Nephron progenitor cell (in vitro differentiated cells): ENCODE data around the gene XRN1.
"Not testable (repeated sequence)": the region's sequence is repeated elsewhere in the genome, so short reads cannot be mapped to it uniquely, and the experiment has no call there.

Experiments used
- DNase-seq: peaks from one replicate; pipeline ENCODE4 v3.0.0; 2021
- H3K27ac Mint-ChIP-seq: 2 replicates; pipeline ENCODE4 v1.8.0; 2021; ENCODE audit warnings: mild to moderate bottlenecking, moderate library complexity, mixed read lengths
- H3K27me3 Mint-ChIP-seq: 2 replicates; pipeline ENCODE4 v1.8.0; 2021; ENCODE audit warnings: mild to moderate bottlenecking, low read depth, mixed read lengths; ENCODE audit not compliant: poor library complexity
- H3K36me3 Mint-ChIP-seq: 2 replicates; pipeline ENCODE4 v1.8.0; 2021; ENCODE audit warnings: low read depth, mixed read lengths
- H3K4me1 Mint-ChIP-seq: 2 replicates; pipeline ENCODE4 v1.8.0; 2021; ENCODE audit warnings: mixed read lengths
- H3K4me3 Mint-ChIP-seq: 2 replicates; pipeline ENCODE4 v1.8.0; 2021; ENCODE audit warnings: mild to moderate bottlenecking, moderate library complexity, mixed read lengths
- H3K9me3 Mint-ChIP-seq: 2 replicates; pipeline ENCODE4 v1.8.0; 2021; ENCODE audit warnings: mild to moderate bottlenecking, moderate library complexity, mixed read lengths
- CTCF ChIP-seq: fragments of 200-600 bp; sonication (generic); IDR thresholded peaks from 2 replicates; pipeline ENCODE4 v1.5.0; 2021; ENCODE audit warnings: antibody characterized with exemption

Gene XRN1

DNA sequence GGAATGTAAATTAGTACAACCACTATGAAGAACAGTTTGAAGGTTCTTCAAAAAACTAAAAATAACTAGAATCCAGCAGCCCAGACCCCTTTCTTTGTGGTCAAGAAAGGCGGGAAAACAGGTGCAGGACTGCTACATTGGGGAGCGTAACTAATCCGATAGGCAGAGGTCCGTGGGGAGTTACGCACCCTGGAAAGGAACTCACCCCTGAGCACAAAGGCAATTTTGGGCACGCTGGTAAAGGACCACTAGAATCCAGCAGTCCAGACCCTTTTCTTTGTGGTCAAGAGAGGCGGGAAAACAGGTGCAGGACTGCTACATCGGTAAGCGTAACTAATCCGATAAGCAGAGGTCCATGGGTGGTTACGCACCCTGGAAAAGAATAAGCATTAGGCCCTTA lies 9.7 kb downstream of the XRN1 start:
- not testable (repeated sequence) for H3K9me3 Mint-ChIP-seq, H3K4me3 Mint-ChIP-seq, H3K4me1 Mint-ChIP-seq, H3K27me3 Mint-ChIP-seq, H3K27ac Mint-ChIP-seq, DNase-seq
- peaks cover 41% of the 10 kb centered on the region for H3K36me3 Mint-ChIP-seq

DNA sequence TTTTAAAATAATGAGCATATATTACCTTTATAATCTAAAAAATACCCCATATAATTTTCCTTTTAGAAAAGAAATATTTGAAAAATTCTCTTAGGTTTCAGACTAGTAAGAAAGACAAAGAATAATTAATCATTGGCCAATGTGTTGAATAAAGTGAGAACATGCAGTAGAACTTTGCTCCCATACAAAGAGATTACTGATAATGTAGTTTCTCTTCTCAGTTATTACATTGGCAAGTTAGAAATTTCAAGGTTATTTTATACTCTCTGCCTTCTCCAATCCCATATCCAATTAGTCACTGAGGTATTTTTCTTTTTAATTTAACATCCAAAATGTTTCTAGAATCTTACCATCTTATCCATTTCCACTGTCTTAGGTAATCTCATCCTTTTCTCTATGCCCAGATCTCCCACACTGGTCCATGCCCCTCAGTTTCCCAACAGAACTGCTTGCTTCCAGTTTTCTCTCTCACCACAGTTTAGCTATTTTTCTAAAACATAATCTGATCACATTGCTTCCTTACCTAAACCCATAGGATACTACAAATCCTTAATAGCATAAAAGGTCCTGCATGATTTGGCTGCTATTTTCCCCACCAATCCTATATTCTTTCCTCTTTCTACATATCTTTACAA lies 10.8 kb downstream of the XRN1 start:
- H3K27ac Mint-ChIP-seq = no peak overlapping the region
- no peak for DNase-seq
- no peaks in the 10 kb centered on the region for H3K4me1 Mint-ChIP-seq
- TF ChIP-seq CTCF = no peak
- H3K9me3 Mint-ChIP-seq = peaks cover 6% of the 10 kb centered on the region
- no peaks in the 10 kb centered on the region for H3K27me3 Mint-ChIP-seq
- no peak overlapping the region for H3K4me3 Mint-ChIP-seq
- peaks cover 41% of the 10 kb centered on the region for H3K36me3 Mint-ChIP-seq

DNA sequence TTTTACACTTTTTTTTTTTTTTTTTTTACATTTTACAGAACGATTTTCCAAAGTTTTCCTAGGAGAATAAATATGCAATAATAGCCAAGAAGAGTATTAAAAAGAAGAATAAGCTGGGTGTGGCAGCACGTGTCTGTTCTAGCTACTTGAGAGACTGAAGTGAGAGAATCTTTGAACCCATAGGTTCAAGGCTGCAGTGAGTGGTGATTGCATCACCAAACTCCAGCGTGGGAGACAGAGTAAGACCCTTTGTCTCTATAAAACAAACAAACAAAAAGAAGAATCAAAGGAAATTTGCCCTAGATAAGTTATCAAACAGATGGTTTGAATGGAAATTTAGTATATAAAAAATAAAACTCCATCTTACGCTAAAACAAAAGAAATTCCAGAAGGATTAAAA lies 13.3 kb downstream of the XRN1 start:
- no peaks in the 10 kb centered on the region for H3K4me1 Mint-ChIP-seq
- H3K4me3 Mint-ChIP-seq = no peak overlapping the region
- peaks cover 55% of the 10 kb centered on the region for H3K36me3 Mint-ChIP-seq
- peak overlapping the region; percentile 36 for H3K27ac Mint-ChIP-seq
- DNase-seq = no peak
- peaks cover 6% of the 10 kb centered on the region for H3K9me3 Mint-ChIP-seq
- TF ChIP-seq CTCF = no peak
- H3K27me3 Mint-ChIP-seq = no peaks in the 10 kb centered on the region

- no peak for TF ChIP-seq CTCF
- no peak for DNase-seq
These were observed 14.7 kb downstream of the XRN1 start for GRCh38 chr3:142433110-142433509.

DNA sequence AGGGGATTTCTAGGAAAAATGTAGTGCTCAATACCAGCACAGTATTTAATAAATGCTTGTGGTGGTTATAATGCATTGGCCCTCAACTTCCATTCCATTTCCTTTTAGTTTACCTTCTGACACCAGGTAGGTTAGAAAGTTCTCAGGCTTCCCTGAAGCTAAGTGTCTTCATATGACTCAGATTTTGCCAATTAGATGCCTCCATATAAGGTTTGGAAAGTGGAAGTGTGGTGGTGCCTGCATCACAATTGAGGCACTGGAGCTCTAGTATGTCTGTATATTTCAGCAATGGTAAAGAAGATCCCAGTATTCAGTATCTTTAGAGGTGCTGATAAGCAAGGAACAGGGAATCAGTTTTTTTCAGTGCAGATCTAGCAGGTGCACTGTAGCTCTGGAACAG lies 18.3 kb downstream of the XRN1 start:
- Mint-ChIP-seq H3K27ac (no peak overlapping the region), H3K36me3 (peaks cover 42% of the 10 kb centered on the region), H3K4me3 (no peak overlapping the region), H3K27me3 (no peaks in the 10 kb centered on the region), H3K4me1 (no peaks in the 10 kb centered on the region), H3K9me3 (no peaks in the 10 kb centered on the region)
- no peak for TF ChIP-seq CTCF
- DNase-seq = no peak

More at GRCh38 chr3:142433110-142433509, 14.7 kb downstream of the XRN1 start:
- Mint-ChIP-seq H3K27me3 (no peaks in the 10 kb centered on the region), H3K4me3 (no peak overlapping the region), H3K27ac (no peak overlapping the region), H3K36me3 (peaks cover 67% of the 10 kb centered on the region), H3K9me3 (peaks cover 6% of the 10 kb centered on the region), H3K4me1 (no peaks in the 10 kb centered on the region)

DNA sequence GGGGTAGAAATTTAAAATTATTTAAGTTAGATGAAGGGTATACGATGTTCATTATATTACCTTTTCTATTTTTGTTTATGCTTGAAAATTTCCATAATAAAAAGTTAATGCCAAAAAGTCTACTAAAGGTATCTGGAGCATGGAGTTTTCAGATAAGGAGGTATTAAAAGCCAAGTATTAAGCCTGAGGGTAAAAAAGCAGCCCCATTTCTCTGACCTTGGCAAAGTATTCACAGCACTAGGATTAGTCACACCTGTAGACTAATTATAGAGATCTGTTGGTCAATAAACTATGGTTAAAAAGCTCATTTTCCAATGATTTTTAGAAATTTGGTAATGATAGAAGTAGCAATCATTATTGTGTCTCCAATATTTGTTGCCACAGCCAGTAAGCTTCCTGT lies 23.1 kb downstream of the XRN1 start:
- peaks cover 45% of the 10 kb centered on the region for H3K36me3 Mint-ChIP-seq
- no peak overlapping the region for H3K4me3 Mint-ChIP-seq
- TF ChIP-seq CTCF = no peak
- no peaks in the 10 kb centered on the region for H3K9me3 Mint-ChIP-seq
- H3K27ac Mint-ChIP-seq = no peak overlapping the region
- no peaks in the 10 kb centered on the region for H3K27me3 Mint-ChIP-seq
- no peaks in the 10 kb centered on the region for H3K4me1 Mint-ChIP-seq
- no peak for DNase-seq
